Retina (tissue), 1 donor: ENCODE measurements around the gene CCM2.
"Not testable (repeated sequence)": the region's sequence is repeated elsewhere in the genome, so short reads cannot be mapped to it uniquely, and the experiment has no call there.

ENCODE experiments used
- DNase-seq: peaks from one replicate; pipeline ENCODE4 v3.0.0-alpha.2; 2016

CCM2 gene

GRCh38 chr7:44983742-44984477 lies 16.1 kb upstream of the CCM2 start:
- no peak for DNase-seq

GRCh38 chr7:44984478-44984758 lies 15.6 kb upstream of the CCM2 start:
- DNase-seq: no peak

- peak; percentile 28 for DNase-seq
Observed at GRCh38 chr7:44985033-44985695, 14.8 kb upstream of the CCM2 start.

GRCh38 chr7:44985900-44986217 lies 14.1 kb upstream of the CCM2 start:
- no peak for DNase-seq

- DNase-seq: peak; percentile 97
Observed at GRCh38 chr7:44986218-44987053, 13.6 kb upstream of the CCM2 start.

GRCh38 chr7:44987457-44987856 lies 12.5 kb upstream of the CCM2 start:
- no peak for DNase-seq

GRCh38 chr7:44987996-44988395 lies 12.0 kb upstream of the CCM2 start:
- no peak for DNase-seq

GRCh38 chr7:44988701-44989100 lies 11.3 kb upstream of the CCM2 start:
- DNase-seq: no peak

- no peak for DNase-seq
Observed at GRCh38 chr7:44989132-44989531, 10.9 kb upstream of the CCM2 start.

GRCh38 chr7:44990109-44991023 lies 9.6 kb upstream of the CCM2 start:
- no peak for DNase-seq

- DNase-seq: not testable (repeated sequence)
Observed at GRCh38 chr7:44992004-44992795, 7.8 kb upstream of the CCM2 start.

GRCh38 chr7:44994877-44995554 lies 5.0 kb upstream of the CCM2 start:
- DNase-seq: no peak

GRCh38 chr7:44995555-44996493 lies 4.2 kb upstream of the CCM2 start:
- no peak for DNase-seq

- DNase-seq: no peak
Observed at GRCh38 chr7:44998153-44998871, 1.7 kb upstream of the CCM2 start.

- DNase-seq: peak; percentile 97
Observed at GRCh38 chr7:44999245-45000092, 532 bp upstream of the CCM2 start.

GRCh38 chr7:45001138-45001694 lies 1.2 kb downstream of the CCM2 start:
- DNase-seq: no peak

- no peak for DNase-seq
Observed at GRCh38 chr7:45001826-45002225, 1.8 kb downstream of the CCM2 start.

GRCh38 chr7:45003789-45004188 lies 3.8 kb downstream of the CCM2 start:
- no peak for DNase-seq
